GM04504 (cell line): ENCODE data around the gene C5orf22.
"Not testable (repeated sequence)": the region's sequence is repeated elsewhere in the genome, so short reads cannot be mapped to it uniquely, and the experiment has no call there.

Source experiments
- DNase-seq: peaks from one replicate; pipeline ENCODE4 v3.0.0-alpha.2; 2012; ENCODE audit warnings: low read depth

Gene C5orf22

DNA sequence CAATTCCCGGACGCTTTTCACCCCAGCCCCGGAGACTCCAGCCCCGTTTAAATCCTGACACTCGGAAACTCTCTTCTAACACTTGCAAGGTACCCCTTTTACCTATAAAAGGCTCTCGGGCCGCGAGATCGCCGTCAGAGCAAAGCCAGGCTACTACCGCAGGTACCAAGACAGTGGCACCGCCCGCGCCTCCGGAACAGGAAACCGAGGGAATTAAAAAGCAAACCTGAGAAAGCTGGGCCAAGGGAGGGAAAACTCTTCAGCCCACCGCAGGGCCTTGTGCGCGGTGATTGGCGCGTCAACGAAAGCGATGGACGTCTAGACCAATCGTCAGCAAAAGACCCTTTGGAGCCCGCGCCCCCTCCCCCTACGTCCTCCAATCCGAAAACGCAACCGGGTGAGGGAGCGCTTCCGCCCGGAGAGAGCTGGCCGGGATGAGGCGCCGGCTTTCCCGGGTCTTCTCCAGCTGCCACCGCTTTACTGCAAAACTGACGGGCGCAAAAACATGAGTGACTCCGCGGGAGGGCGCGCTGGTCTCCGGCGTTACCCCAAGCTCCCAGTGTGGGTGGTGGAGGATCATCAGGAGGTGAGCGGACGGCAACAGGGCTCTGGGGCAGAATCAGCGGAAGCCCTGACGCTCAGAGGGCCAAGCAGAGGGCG lies at the start of gene C5orf22, which contains the start of gene DROSHA:
C5orf22 (plus strand) TSS at position 414 of the 660 bp plus-strand sequence; CDS start at position 506, 92 bp downstream.
DROSHA (minus strand) TSS at position 206 of the 660 bp plus-strand sequence. CDS start 3,034 bp downstream, outside the sequence.
- peak; percentile 91 for DNase-seq

DNA sequence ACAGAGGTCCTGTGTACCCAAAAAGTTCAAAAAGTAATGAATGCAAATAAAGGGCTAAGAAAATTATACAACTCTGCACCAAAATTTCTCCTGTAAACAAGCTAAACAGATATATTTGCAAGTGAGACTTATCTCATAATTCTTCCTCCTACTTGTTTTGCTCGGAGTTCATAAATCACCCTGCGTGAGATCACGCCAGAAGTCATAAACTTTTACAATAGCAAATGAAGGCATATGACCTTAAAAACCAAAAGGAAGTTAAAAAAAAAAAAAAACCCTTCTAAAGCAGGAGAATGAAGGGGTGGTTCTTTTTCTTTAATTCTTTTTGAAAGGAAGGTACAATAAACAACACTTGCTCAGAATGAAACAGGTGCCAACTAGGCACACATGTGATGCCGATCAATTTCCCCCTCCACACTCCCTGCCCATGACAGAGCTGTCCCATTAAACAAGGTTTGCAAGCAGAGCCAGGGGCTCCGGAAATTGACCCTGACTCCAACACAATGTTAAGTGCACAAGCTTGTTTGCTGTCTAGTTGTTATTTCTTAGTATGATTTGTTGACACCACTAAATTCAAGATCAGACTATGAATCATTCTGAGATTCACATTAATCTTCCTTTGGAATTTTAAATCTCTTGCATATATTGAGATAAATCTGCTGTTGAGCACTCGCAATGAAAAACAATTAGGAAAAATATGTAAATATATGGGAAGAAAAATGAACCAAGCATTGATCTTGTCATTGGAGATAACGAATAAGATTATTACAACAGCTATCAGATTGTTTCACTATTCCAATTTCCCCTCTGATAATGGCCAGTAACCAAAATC lies 46.5 kb upstream of the C5orf22 start:
- no peak for DNase-seq

DNA sequence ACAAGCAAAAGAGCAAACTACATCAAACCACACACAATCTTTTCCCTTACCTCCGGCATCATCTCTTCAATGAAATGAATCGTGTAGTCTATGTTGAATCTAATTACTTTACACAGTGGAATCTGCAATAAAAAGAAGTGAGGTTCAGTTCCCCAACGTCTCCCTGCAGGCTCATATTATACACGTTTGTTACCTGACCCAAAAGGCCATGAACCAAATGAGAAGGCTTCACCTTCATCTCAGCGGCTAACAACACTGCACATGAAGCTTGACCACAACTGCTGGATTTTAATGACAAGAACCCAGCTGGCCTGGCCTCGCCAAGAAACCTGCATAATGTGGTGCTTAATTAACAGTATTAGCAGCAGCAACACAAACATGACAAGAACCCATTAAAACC lies 45.7 kb upstream of the C5orf22 start:
- no peak for DNase-seq

DNA sequence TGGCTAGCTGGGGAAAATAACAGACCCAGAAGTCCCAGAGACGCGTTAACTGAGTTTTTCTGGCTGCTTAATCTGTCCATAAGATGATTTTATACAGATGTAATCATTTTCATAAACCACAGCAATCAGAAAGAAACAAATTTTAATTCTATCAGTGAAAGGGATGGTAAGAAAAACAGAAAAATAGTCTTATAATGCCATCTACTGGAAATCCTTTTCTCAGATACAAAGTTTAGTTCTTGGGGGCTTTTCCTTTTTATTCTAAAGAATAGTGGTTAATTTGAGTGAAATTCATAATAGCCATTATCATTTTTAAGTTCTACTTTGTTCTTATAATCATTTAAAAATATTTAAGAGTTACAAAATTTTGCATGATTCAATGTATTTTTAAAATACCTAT lies 44.6 kb upstream of the C5orf22 start:
- DNase-seq, result no peak

DNA sequence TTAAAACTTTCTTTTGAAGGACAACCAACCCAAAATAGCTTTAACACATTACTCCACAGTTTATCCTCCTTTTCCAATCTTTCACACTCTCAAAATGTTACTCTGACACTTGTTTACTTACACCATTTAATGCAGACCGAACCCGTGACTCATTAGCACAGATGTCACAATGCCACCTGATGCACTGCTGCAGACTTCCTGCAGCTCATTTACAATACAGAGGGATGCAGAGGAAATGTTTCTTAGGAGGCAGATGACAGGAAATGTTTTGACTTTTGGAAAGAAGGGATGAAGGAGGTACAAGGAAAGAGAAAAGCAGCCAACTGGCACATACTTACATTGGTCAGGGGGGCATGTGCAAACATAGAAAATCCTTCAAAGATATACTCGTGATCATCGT lies 39.2 kb upstream of the C5orf22 start:
- no peak for DNase-seq

DNA sequence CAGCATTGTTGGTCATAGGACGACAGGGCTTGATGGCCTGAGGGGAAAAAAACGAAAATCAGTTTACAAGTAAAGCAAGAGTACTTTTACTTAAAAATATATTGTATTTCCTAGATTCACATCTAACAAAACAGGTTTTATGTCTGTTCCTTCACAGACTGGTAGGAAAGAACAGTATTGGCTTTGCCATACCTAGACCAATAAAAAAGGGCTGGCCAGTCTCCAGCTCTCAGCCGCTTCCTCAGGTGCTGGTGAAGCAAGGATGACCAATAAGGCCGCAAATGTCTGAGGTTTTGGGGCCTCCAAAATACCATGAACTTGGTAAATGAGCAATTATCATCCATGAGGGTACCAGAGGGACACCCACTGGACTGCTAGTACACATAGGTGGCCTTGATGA lies 36.8 kb upstream of the C5orf22 start:
- DNase-seq, result no peak

DNA sequence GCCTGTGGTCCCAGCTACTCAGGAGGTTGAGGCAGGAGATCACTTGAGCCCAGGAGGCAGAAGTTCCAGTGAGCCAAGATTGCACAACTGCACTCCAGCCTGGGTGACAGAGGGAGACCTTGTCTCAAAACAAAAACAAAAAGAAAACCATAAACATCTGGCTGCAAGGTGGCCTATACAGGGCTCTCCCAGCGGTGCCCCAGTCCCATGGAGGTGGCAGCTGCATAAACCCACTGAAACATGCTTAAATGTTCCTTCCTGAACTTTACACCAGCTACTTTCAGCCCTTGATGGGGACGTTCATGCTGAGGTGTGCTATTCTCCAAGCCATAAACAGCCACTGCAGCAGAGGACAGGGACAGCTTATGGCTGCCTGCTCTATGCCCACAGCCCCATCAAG lies 35.8 kb upstream of the C5orf22 start:
- no peak for DNase-seq

DNA sequence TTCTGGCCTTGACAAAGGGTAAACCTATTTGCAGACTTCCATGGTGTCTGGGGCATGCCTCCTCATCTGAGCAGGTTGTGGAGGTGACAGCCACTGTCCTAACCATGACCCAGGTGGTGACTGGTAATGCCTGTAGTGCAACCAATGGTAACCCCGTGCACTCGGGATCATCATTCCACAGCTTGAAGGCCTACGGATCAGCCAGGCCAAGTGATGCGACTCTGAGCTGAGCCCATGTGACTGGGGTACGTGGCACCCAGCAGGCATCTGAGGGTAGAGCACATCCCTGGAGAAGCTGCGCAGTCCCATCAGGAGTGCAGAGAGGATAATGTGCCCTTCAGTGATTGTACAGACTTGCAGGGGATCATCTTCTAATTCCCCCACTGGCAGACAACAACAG lies 35.2 kb upstream of the C5orf22 start:
- no peak for DNase-seq

DNA sequence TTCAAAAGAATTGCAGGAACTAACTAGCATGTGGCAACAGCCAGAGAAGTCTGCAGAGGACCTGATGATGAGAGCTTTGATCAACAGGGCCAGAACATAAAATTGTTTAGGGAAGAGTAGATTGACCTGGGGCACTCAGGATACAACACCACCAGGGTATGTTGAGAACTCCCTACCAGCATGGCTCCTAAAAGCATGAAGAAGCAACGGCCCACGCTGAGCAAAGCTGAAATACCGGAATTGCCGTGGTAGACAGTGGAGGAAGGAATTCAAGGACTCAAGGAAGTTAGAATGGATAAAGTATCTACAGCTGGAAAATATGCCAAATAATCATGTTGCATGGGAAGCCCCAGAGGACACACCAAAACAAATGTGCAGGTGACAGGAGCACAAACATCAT lies 31.8 kb upstream of the C5orf22 start:
- DNase-seq, result no peak

DNA sequence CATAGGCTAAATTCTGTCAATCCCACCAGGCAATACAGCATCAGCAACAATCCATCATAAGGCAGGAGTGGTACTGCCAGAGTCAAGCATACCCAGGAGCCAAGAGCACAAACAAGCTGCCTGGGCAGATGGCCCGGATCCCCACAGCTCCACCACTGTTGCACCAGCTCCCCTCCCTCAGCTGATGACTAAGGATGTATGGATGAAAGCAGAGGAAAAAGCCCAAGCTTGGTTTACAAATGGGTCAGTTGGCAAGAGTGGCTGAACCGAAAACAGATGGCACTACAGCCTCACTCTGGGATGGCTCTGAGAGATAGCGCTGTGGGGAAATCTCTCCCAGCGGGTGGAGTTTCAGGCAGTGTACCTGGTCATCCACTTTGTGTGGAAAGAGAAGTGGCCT lies 29.6 kb upstream of the C5orf22 start:
- DNase-seq, result no peak

DNA sequence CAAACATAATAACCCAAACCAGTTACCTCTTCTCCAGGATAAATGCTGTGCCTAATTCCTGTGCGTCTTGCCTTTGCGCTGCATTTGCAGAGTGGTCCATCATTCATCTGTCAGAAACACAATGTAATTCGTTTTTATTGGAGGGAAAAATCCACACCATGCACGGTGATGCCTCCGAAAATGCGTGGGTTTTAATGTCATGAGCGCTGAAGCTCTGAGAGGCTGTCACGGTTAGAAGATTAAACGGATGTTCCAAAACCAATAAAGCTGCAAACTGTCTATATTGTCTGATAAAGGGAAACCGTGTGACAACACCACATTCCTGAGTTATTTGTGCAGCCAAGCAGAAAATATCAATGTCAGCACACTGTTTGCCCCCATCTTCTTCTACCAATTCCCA lies 27.6 kb upstream of the C5orf22 start:
- DNase-seq, result no peak

DNA sequence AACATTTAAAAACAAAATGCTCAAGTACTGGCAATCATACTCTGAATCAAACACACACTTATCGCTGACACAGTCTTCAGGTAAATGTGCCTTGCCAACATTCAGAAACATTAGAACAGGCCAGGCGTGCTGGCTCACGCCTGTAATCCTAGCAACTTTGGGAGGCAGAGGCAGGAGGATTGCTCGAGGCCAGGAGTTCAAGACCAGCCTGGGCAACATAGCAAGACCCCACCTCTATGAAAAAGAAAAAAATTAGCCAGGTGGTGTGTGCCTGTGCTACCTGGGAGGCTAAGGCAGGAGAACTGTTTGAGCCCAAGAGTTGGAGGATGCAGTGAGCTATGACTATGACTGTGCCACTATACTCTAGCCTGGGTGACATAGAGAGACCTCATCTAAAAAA lies 20.8 kb upstream of the C5orf22 start:
- DNase-seq, result no peak

DNA sequence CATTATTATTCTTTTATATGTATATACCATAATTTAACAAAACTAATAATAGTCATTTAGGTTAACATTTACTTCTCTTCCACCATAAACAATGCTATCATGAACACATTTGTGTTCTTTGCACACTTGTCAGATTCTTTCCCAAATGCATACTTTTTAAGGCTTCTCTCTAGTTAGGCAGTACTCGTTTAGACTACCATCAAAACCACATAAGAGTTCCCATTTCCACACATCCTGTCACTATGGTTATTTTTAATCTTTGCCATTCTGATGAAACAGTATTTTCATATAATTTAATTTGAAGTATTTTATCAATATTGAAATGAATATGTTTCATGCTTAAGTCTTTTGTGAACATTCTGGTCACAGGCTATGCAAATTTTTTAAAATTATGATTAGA lies 15.3 kb upstream of the C5orf22 start:
- no peak for DNase-seq

DNA sequence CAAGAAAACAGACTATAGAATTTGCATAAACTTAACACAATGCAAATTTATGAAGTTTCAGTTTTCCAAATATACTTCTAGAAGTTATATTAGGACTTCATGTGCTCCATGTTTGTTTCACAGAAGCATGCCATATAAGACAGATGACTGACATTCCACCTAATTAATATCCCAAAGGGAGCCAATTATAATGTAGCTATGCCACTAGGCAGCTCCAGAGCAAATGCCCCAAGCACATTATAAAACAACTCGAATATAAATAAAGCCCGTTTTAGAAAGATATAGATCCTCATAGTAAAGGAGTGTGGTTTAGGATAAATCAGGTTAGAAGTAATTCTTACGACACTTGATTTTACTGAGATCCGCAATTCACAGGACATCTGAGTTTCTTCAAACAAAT lies 9.1 kb upstream of the C5orf22 start:
- DNase-seq, result no peak

DNA sequence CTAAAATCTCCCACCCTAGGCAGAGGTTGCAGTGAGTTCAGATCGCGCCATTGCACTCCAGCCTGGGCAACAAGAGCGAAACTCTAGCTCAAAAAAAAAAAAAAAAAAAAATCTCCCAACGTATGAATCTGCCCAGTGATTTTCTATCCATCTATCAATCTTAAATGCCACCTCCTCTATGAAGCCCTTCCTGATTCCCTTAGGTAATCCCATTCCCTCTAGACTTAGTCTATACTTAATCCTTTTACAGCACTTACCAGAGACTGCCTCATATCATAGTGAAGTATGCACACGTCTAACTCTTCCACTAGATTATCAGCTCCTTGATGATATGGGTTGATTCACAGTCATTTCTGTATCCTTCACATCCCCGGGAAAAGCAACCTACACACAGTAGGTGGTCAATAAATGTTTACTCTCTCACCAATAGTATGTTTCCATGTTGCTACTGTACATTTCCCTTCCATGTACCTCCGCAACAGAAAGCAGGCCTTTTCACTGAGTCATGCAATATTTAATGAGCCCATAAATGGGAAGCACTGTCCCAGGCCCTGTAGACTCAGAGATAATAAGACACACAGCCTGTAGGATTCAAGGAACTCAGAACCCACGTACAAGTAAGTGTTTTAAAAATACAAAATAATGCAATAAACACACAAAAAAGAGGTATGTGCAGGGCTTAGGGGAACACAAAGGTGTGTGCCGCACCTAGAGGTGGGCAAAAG lies 1.4 kb upstream of the C5orf22 start:
- DNase-seq, result no peak

DNA sequence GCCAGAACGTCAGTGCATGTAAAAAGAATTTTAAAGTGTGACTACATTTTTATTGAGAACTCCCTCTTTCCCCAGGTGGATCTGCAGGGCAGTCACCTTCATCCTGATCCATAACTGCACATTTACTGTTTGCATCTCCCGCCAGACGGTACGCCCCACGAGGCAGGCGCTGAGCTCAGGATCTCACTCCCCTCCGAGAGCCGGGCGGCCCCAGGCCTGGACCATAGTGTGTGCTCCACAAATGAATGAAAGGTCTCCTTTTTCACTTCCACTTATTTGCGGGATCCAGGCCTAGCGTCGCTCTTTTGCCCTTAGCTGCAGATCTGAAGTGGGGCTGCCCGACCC lies 586 bp upstream of the C5orf22 start:
- no peak for DNase-seq

DNA sequence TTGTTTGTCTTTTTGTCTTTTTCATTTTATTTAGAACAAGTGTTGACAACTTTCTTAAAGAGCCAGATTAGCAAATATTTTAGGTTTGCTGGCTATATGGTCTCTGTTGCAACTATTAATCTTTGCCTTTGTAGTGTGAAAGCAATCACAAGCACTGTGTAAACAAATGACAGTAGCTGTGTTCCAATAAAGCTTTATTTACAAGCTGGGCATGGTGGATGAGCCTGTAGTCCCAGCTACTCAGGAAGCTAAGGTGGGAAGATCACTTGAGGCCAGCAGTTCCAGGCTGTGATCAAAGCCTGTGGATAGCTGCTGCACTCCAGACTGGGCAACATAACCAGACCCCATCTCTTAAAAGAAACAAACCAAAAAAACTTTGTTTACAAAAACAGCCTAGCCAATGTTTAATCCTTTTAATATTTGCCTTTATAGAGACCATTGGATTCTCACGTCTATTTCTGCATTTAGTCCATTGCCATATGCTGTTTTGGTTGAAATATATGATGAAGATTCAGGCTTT lies 2.5 kb downstream of the C5orf22 start:
- no peak for DNase-seq

DNA sequence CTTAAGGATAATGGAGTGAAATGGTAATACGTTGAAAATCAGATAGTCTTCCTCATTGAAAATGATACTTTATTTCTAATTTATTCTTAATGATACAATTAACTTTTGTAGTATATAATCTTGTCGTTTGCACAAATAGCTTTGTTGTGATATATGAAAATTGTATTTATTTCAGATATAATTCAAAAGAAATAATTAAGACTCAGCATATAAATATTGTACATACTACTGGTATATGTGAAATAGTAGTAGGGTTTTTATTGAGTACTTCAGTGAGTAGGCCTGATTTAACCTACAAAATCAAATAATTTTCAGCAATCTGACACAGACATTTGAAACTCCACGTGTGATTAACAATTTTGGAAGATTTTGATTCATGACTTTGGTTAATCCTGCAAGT lies 4.8 kb downstream of the C5orf22 start:
- DNase-seq, result no peak

DNA sequence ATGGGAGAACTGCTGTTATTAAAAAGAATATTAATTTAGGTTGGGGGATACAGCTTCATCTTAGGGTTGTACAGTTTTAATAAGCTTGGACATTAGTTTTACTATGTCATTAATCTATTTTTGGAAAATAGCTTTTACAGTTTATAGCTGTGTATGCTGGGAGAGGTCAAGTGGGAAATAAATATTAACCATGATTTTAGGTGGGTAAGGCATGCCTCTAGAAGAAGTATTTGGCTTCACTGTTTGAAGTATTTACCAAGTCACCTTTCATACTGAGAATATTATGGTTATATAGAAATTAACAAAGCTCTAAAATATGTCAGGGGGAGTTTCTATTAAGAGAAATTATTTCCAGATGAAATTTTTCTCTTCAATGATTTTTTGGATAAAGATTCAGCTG lies 5.2 kb downstream of the C5orf22 start:
- DNase-seq, result no peak

DNA sequence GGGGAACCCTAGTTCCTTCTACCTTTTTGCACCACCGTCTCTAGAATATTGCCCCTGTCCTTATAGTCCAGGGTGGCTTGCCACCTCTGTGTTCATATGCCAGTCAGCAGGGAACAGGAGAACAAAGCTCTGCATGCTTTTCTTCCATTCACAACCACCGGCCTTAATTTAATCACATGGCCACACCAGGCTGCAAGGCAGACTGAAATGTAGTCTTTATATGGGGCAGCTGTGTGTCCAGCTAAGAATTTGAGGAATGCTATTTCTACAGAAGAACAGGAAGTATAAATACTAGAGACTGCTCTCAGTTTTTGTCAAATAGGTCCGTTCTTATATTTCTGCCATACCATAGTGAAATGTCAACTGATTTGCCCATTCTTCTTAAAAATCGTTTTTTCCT lies 5.8 kb downstream of the C5orf22 start:
- DNase-seq, result no peak

DNA sequence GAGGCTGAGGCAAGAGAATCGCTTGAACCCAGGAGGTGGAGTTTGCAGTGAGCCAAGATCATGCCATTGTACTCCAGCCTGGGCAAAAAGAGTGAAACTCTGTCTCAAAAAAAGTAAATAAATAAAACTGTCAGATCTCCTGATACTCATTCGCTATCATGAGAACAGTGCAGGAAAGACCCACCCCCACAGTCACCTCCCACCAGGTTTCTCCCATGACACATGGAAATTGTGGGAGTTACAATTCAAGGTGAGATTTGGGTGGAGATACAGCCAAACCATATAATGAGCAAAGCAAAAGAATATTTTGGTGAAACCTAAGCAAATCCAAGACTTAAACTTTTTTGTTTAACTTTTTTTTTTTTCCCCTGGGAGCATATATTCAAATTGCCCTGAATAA lies 17.0 kb downstream of the C5orf22 start:
- not testable (repeated sequence) for DNase-seq

DNA sequence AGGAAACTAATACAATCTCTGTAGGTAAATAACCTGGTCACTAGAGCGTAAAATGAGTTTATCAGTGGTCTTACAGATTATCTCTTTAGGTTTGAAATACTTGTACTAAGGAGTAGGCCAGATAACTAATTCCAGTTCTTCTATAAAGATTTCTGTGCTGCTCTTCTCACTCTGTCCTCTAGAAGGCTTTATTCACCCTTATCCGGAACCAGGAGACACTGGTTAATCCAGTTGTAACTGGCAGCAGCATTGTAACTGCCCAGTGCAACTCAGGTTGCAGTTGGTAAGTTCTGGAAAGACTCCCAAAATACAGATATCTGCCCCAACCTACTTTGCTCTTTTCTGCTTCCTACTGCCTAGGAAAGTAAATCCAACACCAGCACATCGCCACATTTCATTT lies 19.8 kb downstream of the C5orf22 start:
- DNase-seq, result no peak

DNA sequence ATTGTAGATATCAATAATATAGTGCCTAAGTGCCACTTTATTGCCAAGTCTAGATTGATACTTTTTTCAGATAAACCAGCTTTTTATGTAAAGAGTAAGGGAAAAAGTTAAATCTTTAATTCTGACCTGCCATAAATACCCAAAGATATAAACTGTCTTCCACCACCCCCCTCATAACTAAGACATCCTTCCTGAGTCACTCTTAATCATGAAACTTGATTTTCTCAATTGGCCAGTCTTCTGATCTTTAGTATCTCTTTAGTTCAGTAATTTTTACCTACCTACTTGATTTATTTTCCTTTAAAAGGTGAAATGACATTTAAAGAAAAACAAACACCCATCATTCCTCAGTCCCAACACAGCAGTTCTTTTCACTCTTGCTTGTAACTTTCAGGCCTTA lies 21.8 kb downstream of the C5orf22 start:
- no peak for DNase-seq
